ENCODE data around the gene FAM89B.

Gene FAM89B

DNA sequence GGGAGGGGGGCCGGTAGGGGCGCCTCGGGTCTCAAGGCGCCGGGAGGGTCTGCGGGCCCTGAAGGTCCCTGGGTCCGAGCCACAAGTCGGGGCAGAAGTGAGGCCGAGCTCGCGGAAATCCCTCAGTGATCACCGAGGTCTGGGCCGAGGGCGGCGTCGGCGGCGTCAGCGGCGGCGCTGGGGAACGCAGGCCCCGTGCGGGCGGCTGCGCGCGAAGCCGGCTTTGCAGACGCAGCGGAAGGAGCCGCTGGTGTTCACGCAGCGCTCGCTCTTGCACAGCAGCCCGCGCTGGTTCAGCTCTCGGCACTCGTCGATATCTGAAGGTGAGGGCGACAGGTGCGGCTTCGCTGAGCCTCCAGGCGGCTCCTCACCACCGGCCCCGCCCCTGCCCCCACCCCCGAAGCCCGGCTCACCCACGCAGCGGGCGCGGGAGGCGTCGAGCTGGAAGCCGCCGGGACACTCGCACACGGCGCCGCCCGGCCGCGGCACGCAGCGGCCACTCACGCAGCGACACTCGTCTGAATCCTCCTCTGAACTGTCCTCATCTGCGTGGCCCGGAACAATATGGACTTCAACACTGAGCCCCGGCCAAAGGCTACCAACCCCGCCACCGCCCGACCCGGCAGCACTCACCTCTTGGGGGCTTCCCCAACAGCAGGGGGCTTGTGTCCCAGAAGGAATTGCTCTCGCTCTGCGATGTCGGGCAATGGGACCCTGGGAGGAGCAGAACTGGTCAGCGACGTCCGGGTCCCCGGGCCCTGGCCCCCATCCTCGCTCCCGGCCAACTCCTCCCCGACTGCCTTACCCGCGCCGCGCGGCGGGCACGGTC lies 33.2 kb upstream of the FAM89B start:
- DNase-seq (ENCODE audit: low read depth in 1 of 2, low spot score in 1 of 2), result no peak

GRCh38 chr11:65539744-65540289 lies 32.5 kb upstream of the FAM89B start:
- DNase-seq (ENCODE audit: low read depth in 1 of 2, low spot score in 1 of 2), result peak in 1 of 2 donors; percentile 35

DNA sequence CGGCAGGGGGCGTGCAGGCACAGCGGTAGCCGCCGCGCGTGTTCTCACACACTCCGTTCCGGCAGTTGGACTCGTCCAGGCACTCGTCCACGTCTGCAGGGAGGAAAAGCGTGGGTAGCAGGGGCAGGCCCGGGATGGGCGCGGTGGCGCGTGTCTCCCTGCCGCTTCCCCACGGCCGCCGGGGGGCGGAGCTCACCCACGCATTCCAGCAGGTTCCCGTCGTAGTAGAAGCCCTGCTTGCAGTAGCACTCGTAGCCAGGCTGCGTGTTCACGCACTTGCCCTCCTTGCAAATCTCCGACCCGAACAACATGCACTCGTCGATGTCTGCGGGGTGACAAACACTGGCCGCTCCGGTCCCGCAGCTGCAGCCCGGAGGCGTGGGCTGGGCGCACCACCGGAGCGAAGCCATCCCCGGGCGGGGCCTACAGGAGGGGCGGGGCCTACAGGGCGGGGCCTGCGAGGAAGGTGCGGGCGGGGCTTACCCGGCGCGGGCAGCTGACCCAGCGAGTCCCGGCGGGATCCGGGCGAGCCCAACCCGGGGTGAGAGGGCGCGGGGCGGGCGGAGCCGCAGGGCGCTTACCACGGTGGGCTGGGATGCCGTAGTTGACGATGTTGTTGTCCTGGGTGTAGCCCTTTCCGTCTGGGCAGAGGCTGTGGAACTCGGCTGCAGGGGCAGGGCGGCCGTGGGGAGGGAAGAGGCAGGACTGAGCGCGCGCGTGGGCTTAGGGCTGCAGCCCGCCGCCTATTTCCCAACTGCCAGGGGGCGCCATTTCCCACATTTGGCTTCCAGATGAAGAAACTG lies 31.8 kb upstream of the FAM89B start:
- peak; percentile 77 to 81 for DNase-seq (ENCODE audit: low read depth in 1 of 2, low spot score in 1 of 2)

- DNase-seq (ENCODE audit: low read depth in 1 of 2, low spot score in 1 of 2), result no peak
These were observed 31.0 kb upstream of the FAM89B start for GRCh38 chr11:65541093-65541982.

GRCh38 chr11:65542738-65543390 lies 29.5 kb upstream of the FAM89B start:
- DNase-seq (ENCODE audit: low read depth in 1 of 2, low spot score in 1 of 2), result no peak

DNA sequence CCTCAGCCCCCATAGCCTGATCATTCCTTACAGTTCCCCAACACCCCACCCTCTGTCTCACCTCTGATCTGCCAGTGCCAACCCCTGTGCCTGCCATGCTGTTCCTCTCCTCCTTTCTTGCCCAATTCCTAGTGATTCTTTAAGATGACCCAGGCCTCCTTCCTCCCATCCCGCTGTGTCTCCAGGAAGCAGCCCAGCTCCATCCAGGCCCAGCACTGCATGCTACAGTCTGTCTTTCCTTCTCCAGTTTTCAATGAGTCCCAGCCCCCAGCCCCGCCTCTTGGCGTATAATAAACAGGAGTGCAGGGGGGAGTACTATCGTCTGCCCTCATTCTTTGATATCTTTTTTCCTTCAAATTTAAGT lies 26.5 kb upstream of the FAM89B start:
- no peak for DNase-seq (ENCODE audit: low read depth in 1 of 2, low spot score in 1 of 2)

GRCh38 chr11:65546217-65546958 lies 25.9 kb upstream of the FAM89B start:
- peak; percentile 98 for DNase-seq (ENCODE audit: low read depth in 1 of 2, low spot score in 1 of 2)

DNA sequence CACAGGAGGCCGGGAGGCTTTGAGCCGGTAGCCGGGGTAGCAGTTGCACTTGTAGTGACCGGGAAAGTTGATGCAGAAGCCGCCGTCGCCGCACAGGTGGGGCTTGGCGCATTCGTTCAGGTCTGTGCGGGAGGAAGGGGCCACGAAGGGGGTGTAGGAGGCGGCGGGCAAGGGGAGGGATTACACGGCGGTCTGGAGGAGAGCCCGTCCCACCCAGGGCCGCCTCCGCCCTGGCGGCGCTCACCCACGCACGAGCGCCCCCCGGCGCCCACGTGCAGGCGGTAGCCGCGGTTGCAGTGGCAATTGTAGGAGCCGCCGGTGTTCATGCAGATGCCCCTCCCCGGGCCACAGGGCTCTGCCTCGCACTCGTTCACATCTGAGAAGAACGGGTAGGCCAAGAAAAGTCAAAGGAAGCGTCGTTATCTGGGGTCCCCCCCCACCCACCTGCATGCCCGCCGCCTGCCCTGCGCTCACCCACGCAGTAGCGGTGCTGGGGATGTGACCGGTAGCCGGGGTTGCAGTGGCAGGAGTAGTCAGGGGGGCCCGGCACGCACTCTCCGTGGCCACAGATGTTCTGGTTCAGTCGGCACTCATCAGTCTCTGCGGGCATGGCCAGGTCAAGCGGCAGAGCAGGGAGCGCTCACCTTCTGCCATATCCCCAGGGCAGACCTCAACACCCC lies 24.8 kb upstream of the FAM89B start:
- no peak for DNase-seq (ENCODE audit: low read depth in 1 of 2, low spot score in 1 of 2)

DNA sequence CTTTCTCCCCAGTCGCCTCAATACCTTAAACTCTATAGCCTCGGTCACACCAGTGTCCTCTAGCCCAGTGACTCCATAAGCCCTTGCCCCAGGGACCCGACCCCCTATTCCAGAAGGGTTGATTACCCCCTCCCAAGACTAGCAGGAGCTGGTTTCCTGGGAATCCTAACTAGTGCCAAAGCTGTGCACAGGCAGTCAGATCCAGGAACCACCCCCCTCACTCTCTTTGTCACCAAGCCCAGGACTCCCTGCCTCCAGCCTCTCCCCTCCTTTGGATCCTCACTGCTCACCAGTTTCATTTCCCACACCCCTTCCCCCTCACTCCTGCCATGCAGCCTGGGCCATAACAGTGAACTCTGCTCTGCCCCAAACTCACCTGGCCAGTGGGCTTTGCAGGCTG lies 23.9 kb upstream of the FAM89B start:
- no peak for DNase-seq (ENCODE audit: low read depth in 1 of 2, low spot score in 1 of 2)

GRCh38 chr11:65549096-65549495 lies 23.2 kb upstream of the FAM89B start:
- DNase-seq (ENCODE audit: low read depth in 1 of 2, low spot score in 1 of 2), result no peak

- peak in 1 of 2 donors; percentile 36 for DNase-seq (ENCODE audit: low read depth in 1 of 2, low spot score in 1 of 2)
These were observed 20.6 kb upstream of the FAM89B start for GRCh38 chr11:65551572-65552387.

GRCh38 chr11:65552388-65552951 lies 19.9 kb upstream of the FAM89B start:
- no peak for DNase-seq (ENCODE audit: low read depth in 1 of 2, low spot score in 1 of 2)

- peak; percentile 37 to 49 for DNase-seq (ENCODE audit: low read depth in 1 of 2, low spot score in 1 of 2)
These were observed 18.9 kb upstream of the FAM89B start for GRCh38 chr11:65553301-65554001.

- no peak for DNase-seq (ENCODE audit: low read depth in 1 of 2, low spot score in 1 of 2)
These were observed 18.1 kb upstream of the FAM89B start for GRCh38 chr11:65554057-65554818.

- DNase-seq (ENCODE audit: low read depth in 1 of 2, low spot score in 1 of 2), result no peak
These were observed 17.4 kb upstream of the FAM89B start for GRCh38 chr11:65554842-65555430.

GRCh38 chr11:65555693-65556231 lies 16.6 kb upstream of the FAM89B start:
- no peak for DNase-seq (ENCODE audit: low read depth in 1 of 2, low spot score in 1 of 2)
